Measurements from ENCODE around the gene PODNL1.

The PODNL1 gene

DNA sequence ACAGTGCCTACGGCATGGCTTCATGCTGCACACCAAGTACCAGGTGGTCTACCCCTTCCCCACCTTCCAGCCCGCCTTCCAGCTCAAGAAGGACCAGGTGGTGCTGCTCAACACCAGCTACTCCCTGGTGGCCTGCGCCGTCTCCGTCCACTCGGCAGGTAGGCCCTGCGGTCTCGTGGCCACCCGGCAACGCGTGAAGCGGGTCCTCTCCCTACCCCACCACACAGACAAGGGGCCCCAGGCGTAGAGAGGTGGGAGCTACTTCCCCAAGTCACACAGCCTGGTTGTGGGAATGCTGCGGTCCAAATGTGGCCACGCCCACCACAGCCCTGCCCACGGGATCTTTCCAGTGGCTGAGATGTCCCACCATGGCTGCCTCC lies 18.1 kb upstream of the PODNL1 start:
- DNase-seq: no peak

DNA sequence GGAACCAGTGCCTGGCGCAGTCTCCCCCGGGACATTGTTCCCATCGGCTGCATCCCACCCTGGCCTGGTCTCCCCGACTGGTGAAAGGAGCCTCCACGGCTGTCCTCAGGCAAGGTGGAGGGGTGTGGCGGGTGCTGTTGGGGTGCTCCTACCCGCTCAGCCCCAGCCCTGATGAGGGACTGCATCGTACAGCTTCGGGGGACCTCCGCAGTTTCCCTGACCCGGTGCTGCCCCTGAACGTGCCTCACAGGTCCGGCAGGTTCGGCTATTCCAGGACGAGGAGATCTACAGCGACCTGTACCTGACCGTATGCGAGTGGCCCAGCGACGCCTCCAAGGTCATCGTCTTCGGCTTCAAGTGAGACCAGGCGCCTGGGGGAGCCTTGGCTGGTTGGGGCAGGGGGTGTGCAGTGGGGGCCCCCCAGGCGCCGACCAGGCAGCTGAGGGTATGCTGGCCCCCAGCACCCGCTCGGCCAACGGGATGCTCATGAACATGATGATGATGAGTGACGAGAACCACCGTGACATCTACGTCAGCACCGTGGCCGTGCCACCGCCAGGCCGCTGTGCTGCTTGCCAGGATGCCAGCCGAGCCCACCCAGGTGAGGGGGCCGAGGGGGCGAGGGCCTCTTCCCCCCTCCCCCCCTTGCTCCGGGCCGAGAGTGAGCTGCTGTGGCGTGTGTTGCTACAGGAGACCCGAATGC lies 17.6 kb upstream of the PODNL1 start:
- DNase-seq: no peak

DNA sequence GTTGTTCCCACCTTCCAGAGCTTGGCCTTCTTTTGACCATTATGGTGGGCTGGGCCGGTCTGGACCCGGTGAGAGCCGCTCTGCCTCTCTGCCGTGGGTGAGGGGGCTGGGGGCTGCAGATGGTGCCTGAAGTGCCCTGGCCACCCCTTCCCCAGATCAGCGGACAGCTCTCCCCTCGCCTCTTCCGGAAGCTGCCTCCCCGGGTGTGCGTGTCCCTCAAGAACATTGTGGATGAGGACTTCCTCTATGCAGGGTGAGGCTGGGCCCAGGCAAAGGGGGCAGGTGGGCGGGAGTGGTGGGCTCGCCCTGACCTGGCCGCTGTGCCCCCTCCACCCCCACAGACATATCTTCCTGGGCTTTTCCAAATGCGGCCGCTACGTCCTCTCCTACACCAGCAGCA lies 16.0 kb upstream of the PODNL1 start:
- DNase-seq: no peak

DNA sequence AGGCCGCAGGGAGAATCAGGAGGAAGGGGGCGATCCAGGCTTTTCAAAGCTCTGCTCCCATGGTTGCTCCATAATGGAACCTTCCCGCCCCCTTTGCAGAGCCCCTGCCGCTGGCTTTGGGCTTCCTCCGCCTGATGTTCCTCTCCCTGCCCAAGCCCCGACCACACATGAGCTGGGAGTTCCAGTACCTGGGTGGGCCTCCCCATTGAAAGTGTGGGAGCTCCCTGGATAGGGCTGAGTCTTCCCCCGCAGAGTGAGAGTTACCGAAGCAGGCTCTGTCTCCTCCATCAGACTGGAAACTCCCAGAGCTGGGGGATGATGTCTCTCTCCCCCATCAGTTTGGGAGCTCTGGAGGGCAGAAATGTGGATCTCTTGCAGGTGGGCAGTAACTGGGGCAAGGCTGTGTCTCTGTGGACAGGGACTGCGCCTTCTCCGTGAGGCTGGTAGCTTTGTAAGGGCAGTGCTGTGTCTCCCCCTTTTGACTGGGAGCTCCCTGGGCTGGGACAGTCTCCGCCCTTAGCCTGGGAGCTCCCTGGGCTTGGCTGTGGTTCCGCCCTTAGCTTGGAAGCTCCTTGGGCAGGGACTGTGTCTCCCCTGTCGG lies 14.8 kb upstream of the PODNL1 start:
- no peak for DNase-seq

DNA sequence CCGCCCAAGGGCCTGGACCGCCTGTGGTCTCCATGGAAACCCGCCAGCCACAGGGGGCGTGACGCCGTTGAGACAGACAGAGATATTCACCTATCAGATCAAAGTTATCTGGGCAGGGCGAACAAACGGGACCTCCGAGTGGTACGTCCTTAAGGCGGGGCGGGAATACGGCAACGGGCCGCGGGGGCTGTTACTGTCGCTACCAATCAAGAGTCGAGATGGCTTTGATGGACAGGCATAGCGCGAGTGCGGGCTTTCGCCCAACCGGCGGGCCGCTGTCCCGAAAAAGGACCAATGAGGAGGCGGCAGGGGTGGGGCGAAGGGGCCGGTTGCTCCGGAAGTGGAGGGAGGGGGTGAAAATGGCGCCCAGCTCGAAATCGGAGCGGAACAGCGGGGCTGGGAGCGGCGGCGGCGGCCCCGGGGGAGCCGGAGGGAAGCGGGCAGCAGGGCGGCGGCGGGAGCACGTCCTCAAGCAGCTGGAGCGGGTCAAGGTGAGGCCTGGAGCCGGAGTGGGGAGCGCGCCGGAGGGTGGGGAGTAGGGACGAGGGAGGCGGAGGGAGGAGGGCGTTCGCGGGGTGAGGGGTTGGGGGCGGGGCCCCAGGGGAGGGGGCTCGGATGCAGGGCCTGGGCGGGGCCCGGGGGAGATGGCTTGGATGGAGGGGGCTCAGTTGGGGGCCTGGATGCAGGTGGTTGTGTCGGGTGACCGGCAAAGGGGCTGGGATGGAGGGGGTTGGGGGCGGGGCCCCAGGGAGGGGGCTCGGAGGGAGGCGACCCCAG lies 14.1 kb upstream of the PODNL1 start, which contains the start of gene DCAF15:
Gene DCAF15, plus strand, starts transcription at position 356 of the 777 bp plus-strand sequence. Its CDS starts 4 bp downstream, at position 360.
- peak; percentile 99 for DNase-seq

DNA sequence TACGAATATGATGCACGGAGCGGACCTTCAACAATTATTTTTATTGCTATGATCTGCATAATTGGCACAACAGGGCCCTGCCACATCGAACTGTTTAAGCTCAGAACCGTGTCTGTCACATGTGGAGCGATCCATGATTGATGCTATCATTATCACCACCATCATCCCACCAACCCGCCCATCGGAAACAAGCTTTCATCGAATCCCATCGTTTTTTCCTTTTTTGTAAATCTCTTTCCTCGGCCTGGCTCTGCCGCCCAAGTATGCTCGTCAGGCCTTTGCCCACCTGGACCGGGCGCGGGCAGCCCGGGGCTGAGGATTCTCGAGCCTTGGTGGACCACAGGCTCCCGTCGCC lies 13.6 kb upstream of the PODNL1 start:
- DNase-seq: no peak

DNA sequence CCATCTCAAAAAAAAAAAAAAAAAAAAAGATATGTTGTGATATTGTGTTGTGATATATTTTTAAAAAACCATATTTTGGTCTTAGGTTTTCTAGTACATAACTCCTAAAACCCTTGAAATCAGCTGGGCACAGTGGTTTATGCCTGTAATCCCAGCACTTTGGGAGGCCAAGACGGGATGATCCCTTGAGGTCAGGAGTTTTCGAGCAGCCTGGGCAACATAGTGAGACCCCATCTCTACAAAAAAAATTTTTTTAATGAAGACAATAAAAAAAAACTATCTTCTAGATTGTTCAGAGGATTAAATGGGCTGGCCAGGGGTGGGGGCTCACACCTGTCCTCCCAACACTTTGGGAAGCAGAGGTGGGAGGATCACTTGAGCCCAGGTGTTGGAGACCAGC lies 12.8 kb upstream of the PODNL1 start:
- DNase-seq: no peak

DNA sequence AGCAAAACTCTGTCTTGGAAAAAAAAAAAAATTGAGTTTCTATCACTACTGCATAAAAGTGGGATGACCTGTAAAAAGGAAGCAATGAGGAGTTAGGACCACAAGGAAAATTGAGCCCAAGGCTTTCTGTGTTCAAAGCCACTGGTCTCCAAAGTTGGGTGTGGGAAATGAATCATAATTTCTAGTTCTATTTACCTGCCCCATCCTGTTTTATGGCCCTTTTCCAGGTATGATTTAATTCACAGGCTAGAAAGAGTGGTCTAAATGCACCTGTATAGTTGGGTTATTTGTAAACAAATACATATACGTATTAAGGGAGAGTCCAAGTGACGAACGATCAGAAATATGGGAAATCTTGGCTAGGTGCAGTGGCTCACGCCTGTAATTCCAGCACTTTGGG lies 8.2 kb upstream of the PODNL1 start:
- no peak for DNase-seq

DNA sequence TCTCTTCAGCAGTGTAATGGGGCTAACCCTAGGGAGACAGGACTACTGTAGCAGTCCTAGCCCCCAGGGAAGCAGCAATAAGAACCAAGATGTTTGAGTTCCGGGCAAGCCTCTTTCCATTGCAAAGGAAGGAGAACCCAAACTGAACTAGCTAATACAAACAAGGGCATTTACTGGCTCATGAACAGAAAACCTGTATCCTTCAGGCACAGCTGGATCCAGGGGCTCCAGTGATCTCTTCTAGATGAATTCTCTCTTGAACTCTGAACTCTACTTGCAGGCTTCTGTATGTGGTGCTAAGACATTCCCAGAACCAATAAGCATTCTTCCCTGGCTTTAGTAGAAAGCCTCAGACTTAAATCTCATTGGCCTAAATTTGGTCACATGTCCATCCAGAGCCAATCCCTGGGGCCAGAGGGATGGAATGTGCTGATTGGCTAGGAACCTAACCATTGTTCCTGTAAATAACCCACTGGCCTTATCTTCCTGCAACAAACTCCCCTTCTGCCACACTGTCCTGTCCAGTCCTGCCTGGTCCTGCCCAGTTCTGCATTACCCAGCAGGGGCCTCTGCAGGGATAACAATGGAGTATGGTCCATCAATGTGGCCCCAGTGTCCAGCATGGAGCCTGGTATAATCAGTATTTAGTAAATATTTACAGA lies 3.9 kb upstream of the PODNL1 start:
- DNase-seq: no peak

DNA sequence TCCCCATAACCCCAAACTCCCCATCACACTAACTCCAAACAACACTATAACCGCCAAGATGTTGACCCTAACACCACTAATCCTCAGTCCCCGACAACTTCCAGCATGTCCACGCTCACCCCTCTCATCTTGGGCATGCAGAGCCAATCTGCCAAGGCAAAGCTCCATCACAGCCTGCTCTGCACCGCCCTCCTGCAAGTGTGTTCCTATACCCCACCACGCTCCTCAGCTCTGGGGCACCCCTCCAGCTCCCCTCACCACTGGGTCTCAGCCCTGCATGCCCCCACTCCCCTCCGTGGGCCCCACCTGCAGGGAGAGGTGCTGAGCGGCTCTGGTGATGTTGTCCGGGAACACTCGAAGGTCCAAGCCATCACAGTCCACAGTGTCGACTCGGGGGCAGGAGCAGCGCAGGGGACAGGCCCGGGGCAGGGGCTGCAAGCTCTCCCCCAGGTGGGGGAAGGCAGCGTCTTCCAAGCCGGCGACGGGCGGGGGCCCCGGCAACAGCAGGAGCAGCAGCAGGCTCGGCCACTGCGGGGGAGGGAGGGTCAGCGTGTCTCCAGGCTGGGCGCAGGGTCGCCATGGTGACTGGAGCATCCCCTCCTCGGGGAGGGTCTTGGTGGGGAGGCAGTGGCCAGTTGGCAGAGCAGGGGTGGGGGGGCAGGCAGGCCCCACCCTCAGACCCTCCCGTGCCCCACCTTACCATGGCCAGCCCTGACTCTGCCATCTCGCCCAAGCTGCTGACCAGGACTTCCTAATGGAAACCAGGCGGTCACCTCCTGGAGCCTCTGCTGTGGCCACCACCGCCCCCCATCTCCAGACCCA lies 527 bp downstream of the PODNL1 start:
- no peak for DNase-seq

DNA sequence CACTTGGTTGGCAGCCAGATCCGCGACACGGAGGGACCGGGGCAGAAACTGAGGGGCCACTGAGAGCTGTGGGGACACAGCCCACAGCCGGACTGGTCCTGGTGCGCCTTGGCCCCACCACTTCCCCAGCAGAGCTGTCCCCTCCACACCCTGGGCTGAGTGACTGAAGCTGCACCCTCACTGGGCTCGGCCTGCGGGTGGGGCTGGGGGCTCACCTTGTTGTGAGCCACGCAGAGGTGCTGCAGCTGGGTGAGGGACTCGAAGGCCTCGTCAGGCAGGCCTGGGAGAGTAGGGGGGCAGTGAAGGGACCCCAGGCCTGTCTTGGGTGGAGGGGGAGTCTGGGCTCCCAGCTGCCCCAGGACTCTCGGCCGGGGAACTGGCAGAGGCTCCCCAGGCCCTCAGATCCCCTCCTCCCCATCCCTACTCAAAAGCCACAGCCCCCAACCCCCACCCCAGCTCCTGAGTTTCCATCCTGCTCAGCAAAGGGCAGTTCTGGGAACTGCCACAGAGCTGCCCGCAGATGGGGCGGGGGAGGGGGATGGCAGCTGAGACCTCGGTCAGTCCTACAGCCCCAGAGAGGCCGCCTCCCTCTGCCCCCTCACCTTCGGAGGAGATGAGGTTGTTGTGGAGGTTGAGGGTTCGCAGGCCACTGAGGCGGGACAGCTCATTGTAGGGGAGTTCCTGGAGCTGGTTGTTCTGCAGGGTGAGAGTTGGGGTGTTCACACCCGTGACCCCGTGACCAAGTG lies 2.3 kb downstream of the PODNL1 start:
- DNase-seq: no peak

DNA sequence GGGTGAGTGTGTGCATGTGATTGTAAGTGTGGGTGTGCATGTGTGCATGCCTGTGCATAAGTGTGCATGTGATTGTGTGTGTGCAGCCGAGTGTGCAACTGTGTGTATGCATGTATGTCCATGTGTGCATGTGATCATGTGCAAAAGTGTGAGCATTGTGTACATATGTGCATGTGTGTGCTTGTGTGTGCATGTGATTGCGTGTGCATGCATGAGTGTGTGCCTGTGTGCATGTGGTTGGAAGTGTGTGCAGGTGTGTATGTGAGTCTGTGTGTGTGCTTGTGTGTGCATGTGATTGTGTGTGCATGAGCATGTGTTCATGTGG lies 3.5 kb downstream of the PODNL1 start:
- DNase-seq: no peak

DNA sequence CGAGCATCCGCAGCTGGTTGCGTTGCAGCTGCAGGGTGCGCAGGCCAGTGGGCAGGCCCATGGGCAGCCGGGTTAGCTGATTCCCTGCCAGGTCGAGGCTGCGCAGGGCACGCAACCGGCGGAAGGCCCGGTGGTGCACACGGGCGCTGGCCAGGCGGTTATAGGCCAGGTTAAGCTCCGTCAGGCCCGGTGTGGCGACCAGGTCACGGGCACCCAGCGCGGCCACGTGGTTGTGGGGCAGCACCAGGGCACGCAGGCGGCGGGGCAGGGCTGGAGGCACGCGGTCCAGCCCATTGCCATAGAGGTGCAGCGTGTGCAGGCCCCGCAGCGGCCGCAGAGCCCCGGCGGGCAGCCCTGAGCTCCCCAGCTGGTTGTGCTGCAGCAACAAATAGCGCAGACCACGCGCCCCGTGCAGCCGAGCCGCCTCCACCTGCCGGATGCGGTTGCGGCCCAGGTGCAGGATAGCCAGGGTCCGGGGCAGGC lies 5.3 kb downstream of the PODNL1 start:
- no peak for DNase-seq

DNA sequence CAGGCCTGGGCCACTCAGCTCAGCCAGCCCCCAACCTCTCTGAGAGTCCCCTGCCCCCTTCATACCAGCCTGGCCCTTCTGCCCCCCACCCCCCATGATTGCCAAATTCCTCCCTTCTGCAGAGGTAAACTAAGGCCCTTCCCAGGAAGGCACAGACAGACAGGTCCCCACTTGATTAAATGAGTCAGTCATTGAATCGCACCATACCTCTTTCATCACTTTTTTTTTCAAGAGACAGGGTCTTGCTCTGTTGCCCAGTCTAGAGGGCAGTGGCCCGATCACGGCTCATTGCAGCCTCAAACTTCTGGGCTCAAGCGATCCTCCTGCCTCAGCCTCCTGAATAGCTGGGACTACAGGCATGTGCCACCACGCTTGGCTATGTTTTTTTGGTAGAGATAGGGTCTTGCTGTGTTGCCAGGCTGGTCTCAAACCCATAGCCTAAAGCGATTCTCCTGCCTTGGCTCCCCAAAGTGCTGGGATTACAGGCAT lies 6.0 kb downstream of the PODNL1 start:
- no peak for DNase-seq

DNA sequence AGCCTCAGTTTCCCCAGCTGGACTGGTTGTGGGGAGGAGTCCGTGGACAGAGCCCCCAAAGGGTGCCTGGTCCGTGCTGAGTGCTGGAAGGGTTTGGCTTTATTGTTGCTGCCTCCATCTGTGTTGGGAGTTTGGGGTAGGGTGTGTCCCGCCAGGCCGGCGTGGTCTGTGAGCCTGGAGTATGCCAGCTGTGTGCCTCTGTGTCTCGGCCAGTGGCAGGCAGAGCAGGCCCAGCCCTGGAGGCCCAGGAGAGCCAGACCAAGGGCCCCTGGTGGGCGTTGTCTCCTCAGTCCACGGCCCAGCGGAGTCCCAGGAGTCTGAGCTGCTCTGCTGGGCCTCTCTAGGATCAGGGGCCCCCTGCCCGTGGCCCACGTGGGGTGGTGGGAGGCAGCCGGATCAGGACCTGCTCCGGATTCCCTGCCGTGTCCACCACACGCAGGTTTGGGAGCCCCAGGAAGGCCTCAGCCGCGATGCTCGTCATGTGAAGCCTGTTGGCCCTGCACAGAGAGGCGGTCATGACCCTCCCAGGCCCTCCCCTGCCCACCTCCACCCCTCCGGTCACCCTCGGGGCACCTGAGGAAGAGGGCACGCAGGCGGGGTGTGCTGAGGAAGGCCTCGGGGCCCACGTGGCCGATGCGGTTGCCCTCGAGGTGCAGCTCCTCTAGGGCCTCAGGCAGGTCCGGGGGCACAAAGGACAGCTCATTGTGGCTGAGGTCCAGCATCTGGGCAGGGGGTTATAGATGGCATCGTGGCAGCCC lies 6.6 kb downstream of the PODNL1 start:
- DNase-seq: no peak

DNA sequence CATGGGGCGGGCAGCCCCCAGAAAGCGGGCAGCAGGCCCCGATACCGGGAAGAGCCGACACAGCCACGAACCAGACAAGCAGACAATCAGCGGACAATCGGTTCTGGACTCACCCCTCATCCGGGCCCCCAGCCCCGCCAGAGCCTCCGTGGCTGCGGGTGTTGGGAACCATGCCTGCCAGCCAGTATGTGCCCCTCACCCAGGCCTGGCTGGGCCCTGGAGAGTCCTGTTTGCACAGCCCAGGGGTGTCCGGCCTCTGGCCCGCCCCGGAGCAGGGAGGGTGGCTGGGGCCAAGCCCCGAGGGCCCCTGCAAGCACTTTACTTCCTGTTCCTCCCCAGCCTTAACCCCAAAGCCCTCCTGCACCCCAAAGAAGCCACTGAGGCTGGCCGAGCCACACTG lies 7.8 kb downstream of the PODNL1 start:
- DNase-seq: no peak

DNA sequence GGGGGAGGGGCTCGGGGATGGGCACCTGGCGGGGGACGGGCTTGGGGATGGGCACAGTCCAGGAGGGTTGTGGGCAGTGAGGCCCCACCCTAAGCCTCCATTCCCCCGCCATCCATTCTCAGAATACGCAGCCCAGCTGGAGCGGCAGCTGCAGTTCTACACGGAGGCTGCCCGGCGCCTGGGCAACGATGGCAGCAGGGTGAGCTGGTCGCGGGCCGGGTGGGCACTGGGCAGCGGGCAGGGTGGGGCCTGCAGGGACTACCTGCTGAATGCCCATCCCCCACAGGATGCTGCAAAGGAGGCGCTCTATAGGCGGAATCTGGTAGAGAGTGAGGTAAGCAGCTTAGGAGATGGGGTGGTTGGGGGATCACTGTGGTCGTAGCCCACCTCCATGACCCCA lies 8.3 kb downstream of the PODNL1 start:
- no peak for DNase-seq

DNA sequence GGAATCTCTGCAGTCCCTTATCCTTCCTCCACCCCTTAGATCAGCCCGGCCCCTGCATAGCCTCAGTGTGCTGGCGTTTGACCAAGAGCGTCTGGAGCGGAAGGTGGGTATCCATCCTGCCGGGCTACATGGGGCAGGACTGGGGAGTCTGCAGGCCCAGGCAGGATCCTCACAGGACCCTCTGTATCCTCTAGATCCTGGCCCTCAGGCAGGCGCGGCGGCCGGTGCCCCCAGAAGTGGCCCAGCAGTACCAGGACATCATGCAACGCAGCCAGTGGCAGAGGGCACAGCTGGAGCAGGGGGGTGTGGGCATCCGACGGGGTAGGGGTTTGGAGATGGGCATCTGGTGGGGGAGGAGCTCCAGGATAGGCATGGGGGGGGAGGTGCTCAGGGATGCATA lies 8.9 kb downstream of the PODNL1 start:
- DNase-seq: no peak

DNA sequence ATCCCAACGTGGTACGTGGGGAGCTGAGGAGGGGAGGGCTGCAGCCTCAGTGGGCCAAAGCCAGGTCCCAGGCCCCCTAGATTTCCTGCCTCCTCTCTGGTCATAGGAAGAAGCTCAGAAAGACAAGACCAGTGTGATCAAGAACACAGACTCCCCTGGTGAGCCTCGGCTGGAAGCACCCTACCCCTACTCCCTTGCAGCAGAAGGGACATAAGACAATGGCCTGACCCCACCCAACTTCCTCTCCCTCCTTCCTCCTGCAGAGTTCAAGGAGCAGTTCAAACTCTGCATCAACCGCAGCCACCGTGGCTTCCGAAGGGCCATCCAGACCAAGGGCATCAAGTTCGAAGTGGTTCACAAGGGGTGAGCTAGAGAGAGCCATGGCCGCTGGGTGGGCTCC lies 11.5 kb downstream of the PODNL1 start:
- no peak for DNase-seq

DNA sequence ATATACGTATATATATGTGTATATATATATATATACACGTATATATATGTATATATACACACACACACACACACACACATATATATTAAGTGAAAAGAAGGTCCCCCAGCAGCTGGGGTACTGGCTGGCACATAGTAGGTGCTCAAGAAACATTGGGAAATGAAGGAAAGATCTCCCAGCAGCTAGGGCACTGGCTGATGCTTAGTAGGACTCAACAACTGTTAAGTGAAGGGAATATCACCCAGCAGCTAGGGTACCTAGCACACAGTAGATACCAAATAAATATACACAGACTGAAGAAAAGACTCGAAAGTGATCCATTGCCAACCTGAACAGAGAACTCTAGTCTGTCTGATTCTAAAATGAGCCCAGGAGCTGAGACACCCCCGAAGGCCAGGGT lies 12.2 kb downstream of the PODNL1 start:
- no peak for DNase-seq

All from DMS153 (cell line).